HFF-Myc (cell line): ENCODE data around the gene CYP2W1.
"Not testable (repeated sequence)": the region's sequence is repeated elsewhere in the genome, so short reads cannot be mapped to it uniquely, and the experiment has no call there.

ENCODE experiments used
- DNase-seq: peaks from one replicate; pipeline ENCODE4 v3.0.0-alpha.2; 2011; ENCODE audit warnings: low read depth; ENCODE audit errors: extremely low read depth
- H3K4me3 ChIP-seq: replicated peaks from 2 replicates; pipeline ENCODE4 v1.5.1; 2011; ENCODE audit warnings: low read depth, mild to moderate bottlenecking, control low read depth, low read length
- TF ChIP-seq, protein P1 (sequence below): IDR thresholded peaks from 2 replicates; pipeline ENCODE4 v1.5.1; 2012; ENCODE audit warnings: mild to moderate bottlenecking, low read depth, low read length, control low read depth; ENCODE audit errors: missing control alignments

The CYP2W1 gene

DNA sequence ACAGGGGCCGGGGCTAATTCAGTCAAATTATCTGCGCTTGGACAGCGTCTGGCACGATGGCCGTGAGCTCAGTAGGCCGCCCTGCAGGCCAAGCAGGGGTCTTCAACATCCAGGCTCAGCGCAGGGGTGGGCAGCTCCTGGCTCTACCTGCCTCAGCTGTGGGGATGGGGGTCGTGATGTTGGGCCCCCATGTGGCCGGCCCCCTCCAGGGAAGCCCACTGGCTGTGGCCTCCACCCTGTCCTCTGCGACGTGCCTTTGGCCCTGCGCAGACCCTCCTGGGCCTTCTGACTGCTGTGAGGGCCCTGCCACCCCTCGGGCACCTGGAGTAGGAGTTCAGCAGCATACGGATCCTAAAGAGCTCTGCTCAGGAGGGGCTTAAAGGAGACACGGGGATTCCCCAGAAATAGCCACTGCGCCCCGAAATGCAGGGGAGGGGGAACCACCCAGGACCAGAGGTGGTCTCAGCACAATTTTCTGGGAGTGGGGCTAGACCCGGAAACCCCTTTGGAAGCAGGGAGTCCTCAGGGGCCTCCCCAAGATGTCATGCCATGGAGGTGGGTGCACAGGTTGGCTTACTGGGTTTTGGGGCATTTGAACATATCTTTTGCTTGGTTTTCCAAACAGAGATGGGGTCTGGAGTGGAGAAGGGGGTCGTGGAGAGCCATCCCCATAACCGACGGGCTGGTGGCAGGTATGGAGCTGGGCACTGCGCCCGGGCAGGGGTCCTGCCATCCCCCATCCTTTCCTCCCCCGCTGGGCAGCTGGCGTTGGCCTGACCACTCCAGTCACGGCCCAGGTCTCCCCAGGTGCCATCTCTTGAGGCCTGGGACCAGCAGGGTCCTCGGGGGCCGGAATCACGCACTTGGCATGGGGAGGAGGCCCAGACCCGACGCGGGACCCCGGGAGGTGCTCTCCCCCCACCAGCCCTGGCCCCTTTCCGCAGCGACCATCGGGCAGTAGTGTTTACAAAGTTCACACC, 24.5 kb upstream of the CYP2W1 start:
- no peak for DNase-seq
- TF ChIP-seq, protein P1, sequence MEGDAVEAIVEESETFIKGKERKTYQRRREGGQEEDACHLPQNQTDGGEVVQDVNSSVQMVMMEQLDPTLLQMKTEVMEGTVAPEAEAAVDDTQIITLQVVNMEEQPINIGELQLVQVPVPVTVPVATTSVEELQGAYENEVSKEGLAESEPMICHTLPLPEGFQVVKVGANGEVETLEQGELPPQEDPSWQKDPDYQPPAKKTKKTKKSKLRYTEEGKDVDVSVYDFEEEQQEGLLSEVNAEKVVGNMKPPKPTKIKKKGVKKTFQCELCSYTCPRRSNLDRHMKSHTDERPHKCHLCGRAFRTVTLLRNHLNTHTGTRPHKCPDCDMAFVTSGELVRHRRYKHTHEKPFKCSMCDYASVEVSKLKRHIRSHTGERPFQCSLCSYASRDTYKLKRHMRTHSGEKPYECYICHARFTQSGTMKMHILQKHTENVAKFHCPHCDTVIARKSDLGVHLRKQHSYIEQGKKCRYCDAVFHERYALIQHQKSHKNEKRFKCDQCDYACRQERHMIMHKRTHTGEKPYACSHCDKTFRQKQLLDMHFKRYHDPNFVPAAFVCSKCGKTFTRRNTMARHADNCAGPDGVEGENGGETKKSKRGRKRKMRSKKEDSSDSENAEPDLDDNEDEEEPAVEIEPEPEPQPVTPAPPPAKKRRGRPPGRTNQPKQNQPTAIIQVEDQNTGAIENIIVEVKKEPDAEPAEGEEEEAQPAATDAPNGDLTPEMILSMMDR = no peak
- no peak overlapping the region for H3K4me3 ChIP-seq

DNA sequence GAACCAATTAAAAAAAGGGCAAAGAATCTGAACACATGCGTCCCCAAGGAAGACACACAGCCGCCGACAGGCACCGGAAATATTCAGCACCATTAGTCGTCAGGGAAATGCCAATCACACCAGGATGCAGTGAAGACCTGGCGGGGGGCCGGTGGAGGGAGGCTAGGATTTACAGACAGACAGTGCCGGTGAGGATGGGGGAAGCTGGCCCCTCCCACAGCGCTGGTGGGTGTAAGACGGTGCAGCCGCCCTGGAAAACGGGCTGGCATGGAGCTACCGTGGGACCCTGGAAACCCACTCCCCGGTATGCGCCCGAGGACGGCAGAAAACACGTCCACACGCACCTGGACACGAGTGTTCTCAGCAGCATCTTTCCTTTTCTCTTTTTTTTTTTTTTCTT, 23.7 kb upstream of the CYP2W1 start:
- no peak overlapping the region for H3K4me3 ChIP-seq
- no peak for DNase-seq

DNA sequence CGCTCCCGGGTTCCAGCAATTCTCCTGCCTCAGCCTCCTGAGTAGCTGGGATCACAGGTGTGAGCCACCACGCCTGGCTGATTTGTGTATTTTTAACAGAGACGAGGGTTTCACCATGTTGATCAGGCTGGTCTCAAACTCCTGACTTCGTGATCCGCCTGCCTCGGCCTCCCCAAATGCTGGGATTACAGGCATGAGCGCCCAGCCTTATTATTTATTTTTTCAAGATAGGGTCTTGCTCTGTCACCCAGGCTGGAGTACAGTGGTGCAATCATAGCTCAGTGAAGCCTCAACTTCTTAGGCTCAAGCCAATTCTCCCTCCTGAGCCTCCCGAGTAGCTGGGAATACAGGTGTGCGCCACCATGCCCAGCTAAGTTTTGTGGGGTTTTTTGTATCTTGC, 23.2 kb upstream of the CYP2W1 start:
- H3K4me3 ChIP-seq = not testable (repeated sequence)

More for the DNA sequence above, 23.7 kb upstream of the CYP2W1 start:
- TF ChIP-seq, protein P1 = no peak

DNA sequence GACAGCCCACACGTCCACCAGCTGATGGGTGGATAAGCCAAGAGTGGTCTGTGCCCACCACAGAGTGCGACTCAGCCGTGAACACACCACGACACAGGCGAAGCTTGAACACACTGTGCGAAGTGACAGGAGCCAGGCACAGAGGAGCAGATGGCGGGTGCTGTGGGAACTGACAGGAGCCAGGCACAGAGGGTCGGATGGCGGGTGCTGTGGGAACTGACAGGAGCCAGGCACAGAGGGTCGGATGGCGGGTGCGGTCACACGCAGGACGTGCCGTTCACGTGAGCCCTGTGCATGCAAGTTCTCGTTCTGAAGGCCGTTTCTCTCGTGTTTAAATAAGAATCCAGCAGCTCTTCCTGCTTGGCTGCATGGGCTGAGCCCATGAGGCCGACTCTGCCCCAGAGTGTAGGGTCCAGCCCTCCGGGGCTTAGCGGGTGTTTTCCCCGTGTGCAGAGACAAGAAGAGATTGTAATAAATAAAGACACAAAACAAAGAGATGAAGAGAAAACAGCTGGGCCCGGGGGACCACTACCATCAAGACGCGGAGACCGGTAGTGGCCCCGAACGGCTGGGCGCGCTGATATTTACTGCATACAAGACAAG, 22.6 kb upstream of the CYP2W1 start:
- no peak for DNase-seq
- TF ChIP-seq, protein P1 = no peak
- no peak overlapping the region for H3K4me3 ChIP-seq

More for the DNA sequence above, 23.2 kb upstream of the CYP2W1 start:
- DNase-seq = not testable (repeated sequence)

DNA sequence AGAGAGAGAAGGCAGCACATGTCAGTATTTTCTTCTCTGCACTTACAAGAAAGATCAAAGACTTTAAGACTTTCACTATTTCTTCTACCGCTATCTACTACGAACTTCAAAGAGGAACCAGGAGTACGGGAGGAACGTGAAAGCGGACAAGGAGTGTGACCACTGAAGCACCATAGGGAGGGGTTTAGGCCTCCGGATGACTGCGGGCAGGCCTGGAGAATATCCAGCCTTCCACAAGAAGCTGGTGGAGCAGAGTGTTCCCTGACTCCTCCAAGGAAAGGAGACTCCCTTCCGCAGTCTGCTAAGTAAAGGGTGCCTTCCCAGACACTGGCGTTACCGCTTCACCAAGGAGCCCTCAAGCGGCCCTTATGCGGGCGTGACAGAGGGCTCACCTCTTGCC, 22.0 kb upstream of the CYP2W1 start:
- H3K4me3 ChIP-seq, DNase-seq: not testable (repeated sequence)

DNA sequence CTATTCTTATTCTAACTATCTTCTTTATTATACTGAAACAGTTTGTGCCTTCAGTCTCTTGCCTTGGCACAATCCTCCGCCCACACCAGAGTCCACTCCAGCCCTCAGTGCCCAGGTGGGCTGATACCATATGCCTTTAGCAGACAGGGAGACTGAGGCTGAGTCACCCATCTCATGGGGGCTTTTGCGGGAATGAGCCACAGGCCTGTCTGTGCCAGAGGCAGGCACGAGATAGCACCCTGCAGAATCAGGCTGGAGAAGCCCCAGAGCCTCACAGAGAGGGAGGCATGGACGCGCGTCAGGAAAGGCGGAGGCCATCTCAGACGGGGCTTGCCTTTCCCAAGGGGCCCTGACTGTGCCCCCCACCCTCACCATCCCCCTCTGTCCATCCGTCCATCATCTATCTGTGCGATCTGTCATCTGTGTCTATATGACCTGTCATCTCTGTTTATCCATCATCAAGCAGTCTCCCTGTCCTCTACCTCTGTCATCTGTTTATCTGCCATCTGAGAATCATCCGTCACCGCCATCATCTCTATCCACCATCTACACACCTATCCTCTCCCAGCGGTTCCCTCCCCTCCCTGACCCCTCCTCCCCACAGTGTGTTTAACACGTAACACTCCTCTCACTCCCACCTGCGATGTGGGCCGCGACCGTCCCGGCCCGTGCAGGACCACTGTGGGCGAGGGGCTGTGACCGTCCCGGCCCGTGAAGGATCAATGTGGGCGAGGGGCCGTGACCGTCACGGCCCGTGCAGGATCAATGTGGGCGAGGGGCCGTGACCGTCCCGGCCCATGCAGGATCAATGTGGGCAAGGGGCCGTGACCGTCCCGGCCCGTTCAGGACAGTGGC, 21.2 kb upstream of the CYP2W1 start:
- DNase-seq = no peak
- no peak overlapping the region for H3K4me3 ChIP-seq

DNA sequence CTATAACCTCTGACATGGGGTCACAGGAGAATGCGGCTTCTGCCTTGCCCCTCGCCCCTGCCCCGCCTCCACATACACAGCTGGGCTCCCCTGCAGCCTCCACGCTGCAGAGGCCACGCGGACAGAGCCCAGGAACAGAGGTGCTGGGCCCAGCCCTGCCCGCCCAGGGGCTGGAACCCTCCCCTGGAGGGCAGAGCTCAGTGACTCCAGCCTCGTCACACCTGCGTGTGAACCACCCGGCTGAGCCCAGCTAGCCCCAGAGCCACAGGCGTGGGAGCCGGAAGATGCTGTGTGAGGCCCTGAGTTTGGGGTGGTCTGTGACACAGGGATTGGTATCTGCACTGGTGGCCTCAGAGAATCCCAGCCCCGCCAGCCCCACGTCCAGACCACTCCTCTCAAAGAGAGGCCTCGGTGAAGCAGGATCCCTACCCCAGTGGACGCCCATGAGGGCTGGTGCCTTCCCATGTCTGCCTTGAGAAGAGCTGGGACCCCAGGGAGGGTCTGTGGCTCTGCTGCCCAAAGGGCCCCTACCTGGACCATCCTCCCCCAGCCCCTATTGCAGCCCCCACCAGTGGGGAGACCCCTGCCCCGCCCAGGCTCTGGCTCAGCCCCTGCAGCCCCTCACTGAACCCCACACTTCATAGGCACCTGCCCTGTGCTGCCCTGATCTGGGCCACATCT, 20.4 kb upstream of the CYP2W1 start:
- TF ChIP-seq, protein P1 = no peak
- H3K4me3 ChIP-seq = no peak overlapping the region
- no peak for DNase-seq

More for the DNA sequence above, 21.2 kb upstream of the CYP2W1 start:
- TF ChIP-seq, protein P1 = no peak
